LNCaP clone FGC (cell line): Measurements from ENCODE around the gene WNK2.

ENCODE experiments used
- DNase-seq: peaks from one replicate; pipeline ENCODE4 v3.0.0-alpha.2; 2011; ENCODE audit warnings: low read depth
- H3K4me3 ChIP-seq: 2 replicates; pipeline ENCODE4 v1.5.1; 2011; ENCODE audit warnings: mild to moderate bottlenecking, low read depth, low read length, control low read depth
- TF ChIP-seq, protein P1 (sequence below): IDR thresholded peaks from 2 replicates; pipeline ENCODE4 v1.5.1; 2012; ENCODE audit warnings: mild to moderate bottlenecking; ENCODE audit not compliant: control insufficient read depth, insufficient read depth; ENCODE audit errors: extremely low read depth

WNK2 gene

DNA sequence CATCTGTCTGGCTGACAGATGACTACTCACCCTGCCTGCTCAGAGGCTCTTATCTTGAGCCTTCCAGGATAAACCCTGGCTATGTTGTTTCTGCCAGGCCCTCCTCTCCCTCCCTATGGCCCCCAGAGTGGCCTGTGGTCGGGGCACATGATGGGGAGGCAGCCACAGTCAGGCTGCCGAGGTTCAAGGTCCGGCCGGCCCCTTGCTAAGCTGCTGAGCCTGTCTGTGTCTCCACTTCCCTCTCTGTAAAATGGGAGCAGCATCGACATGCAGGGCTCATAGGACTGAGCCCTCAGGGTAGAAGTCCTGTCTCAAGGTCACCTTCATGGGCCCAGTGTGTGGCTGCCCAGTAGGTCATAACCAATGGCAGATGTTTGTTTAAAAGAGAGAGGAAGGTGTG, 28.5 kb downstream of the WNK2 start:
- no peak overlapping the region for H3K4me3 ChIP-seq
- TF ChIP-seq, protein P1, sequence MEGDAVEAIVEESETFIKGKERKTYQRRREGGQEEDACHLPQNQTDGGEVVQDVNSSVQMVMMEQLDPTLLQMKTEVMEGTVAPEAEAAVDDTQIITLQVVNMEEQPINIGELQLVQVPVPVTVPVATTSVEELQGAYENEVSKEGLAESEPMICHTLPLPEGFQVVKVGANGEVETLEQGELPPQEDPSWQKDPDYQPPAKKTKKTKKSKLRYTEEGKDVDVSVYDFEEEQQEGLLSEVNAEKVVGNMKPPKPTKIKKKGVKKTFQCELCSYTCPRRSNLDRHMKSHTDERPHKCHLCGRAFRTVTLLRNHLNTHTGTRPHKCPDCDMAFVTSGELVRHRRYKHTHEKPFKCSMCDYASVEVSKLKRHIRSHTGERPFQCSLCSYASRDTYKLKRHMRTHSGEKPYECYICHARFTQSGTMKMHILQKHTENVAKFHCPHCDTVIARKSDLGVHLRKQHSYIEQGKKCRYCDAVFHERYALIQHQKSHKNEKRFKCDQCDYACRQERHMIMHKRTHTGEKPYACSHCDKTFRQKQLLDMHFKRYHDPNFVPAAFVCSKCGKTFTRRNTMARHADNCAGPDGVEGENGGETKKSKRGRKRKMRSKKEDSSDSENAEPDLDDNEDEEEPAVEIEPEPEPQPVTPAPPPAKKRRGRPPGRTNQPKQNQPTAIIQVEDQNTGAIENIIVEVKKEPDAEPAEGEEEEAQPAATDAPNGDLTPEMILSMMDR: no peak
- DNase-seq: no peak

DNA sequence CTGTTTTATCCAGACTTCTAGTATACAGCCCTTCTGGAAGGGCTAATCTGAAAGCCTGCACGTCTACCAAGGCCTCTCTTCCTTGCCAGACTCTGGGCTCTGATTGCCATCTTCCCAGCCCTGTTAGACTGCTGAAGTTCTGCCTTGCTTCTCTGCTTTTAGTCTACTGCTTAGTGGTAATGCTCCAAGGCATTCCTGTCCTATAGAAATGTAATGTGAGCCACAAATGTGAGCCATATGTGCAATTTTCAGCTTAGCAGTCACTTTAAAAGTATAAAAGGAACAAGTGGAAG, 32.1 kb downstream of the WNK2 start:
- TF ChIP-seq, protein P1: no peak
- H3K4me3 ChIP-seq: no peak overlapping the region
- DNase-seq: no peak

DNA sequence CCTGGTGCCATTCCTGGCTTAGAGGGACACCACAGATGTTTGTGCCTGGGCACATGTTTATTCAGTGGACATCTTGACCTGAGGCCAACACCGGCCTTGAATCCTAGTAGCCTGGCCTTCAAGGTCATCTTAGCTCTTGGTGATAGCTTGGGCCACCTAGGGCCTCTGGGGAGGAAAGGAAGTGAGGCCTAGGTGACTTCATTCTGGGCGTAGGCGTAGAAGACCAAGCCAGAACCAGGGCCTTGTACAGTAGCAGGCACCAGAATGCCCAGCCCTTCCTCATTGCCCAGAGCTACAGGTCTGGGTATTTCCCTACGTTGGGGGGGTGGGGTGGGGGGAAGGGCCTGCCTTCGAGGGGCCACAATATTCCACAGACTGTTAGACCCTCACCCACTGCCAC, 33.8 kb downstream of the WNK2 start:
- TF ChIP-seq, protein P1: no peak
- no peak overlapping the region for H3K4me3 ChIP-seq
- DNase-seq: no peak

DNA sequence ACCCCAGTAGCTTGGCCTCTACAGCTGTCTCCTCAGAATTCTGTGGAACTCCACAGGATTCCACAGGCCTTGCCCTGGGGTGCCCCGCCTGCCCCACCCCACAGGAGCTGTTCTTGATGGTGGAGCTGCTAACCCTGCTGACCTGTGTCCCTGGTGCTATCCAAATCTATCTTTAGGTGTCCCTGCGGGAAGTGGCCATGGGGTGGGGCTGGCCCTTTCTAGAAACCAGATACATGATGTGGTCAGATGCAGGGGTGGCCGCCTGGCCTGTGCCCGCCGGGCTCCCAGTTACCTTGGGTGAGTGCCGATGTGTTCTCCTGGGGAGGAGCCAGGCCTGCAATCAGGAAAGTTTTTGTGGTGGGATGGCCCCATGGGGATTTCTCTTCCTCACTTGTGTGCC, 34.2 kb downstream of the WNK2 start:
- TF ChIP-seq, protein P1: no peak
- no peak overlapping the region for H3K4me3 ChIP-seq
- DNase-seq: no peak

DNA sequence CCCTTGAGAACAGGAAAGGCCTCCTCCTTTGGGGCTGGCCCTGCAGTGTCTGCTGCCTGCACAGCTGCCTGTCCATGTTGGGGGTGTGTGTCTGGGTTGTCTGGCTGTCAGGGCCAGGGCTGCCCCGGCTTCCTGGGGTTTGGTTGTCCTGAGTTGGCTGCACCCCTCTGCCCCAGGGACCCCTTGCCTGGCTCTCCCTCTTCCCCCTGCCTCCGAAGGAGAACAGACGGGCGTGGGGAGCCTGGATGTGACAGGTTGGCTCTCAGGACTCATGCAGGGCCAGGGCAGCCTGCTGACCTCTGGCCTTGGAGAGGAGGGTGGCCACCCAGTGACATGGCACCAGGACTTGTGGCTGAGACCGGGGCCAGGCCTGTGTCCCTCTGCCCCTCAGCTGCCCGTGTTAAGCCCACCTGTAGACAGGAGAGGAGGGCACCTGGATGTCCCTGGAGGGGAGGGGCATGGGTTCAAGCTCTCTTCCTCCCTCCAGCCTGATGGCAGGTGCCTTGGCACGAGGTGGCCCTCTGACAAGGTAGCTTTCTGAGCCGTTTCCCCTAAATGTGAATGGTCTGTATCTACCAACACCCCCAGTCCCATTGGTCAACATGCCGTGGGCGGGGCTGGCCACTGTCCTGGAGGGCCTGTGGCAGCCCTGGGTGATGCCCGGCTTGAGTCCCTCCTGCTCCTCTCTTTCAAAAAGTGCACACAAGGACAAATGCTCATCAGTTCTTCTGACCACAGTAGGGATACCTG, 34.9 kb downstream of the WNK2 start:
- H3K4me3 ChIP-seq: no peak overlapping the region
- TF ChIP-seq, protein P1: no peak

DNA sequence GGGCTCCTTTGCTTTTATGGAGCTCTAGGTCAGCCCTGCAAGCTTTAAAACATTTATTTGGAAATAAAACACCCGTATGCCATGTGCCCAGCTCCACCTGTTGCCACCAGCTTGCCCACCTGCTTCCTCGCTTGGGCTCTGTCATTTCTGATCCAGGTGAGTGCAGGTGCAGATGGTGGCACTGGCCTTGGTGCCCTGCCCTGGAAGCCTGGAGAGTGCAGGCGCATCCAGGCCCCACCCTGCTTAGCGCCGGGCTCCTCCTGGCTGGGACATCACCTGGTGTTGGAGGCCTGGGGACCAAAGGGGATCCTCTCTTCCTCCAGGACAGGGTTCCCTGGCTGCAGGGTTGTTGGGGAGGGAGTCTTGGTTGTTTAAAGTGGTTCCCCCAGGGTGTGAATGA, 35.8 kb downstream of the WNK2 start:
- TF ChIP-seq, protein P1: no peak
- H3K4me3 ChIP-seq: no peak overlapping the region
- no peak for DNase-seq

More for the DNA sequence above, 34.9 kb downstream of the WNK2 start:
- DNase-seq: no peak

DNA sequence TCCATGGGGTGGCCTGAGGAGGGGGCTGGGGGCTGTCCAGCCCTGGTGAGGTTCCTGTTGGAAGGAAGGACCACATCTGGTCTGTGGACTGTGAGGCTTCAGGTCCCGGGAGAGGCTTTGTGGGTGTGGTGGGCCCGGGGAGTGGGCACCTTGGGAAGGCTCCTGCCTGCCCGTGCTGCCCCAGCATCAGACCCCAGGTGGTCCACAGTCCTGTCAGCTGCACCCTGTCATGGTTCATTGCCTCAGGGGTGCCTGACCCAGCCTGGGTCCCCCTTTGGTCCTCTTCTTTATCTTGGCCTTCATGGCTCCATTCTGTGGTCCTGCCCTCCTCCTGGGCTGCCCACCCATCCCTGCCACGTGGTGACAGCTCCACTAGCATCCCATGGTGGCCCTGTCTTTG, 36.7 kb downstream of the WNK2 start:
- TF ChIP-seq, protein P1: no peak
- no peak overlapping the region for H3K4me3 ChIP-seq
- no peak for DNase-seq
